GM21717 (cell line): Measurements from ENCODE around the gene APBA1.

Source experiments
- ATAC-seq: cut with Tn5 transposase; IDR thresholded peaks from one replicate; pipeline ENCODE4 v1.9.1; 2021; ENCODE audit warnings: mild to moderate bottlenecking, moderate library complexity; ENCODE audit not compliant: unreplicated experiment

APBA1 gene

GRCh38 chr9:69580582-69581214 is 91.5 kb downstream of the APBA1 start:
- no peak for ATAC-seq

GRCh38 chr9:69579760-69580581 is 92.2 kb downstream of the APBA1 start:
- no peak for ATAC-seq

DNA sequence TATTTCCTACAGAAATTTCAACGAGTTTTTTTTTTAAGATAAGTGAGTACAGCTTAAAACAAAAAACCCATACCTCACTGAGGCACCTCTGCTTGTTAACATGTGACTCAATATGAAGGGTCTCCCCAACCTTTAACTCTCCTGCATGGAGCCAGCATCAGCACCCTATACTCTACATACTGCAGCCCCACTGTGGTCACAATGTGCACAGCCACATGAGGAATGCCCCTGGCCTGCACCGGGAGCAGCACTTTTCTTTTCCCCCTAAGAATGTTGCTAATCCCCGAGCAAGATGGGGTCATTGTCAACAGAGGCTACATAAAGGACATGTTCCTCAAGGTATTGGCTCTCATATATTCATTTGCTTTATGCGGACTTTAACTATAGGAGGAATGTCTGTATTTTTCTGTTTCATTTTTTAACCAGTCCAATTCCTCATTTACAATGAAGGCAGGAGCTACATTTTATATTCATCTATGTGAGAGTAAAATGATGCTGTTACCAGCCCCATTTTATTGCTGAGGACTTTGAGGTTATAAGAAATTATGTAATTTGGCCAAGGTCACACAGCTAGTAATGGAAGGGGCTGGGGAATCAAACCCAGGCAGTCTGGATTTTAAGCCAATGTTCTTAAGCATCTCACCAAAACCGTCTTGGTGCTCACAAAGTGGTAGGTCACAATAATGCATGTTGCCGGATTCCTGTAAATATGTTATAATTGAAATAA is 93.0 kb downstream of the APBA1 start:
- no peak for ATAC-seq

DNA sequence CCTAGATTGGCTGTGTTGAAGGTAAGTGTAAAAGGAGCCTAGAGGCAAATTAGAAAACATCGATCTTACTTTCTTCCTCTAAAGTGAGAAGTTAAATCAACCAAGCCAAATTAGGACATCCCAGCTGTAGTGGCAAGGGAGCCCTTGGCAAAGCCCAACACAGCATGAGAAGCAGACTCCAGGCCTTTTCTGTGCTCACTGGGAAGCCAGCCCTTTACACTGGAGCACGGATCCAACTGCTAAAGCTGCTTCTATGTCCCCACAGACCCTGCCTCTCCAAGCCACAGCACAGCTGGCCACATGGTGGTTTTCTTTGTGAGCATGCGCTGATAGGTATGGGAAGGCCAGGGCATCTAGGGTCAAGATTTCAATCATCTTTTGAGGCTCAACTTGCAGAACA is 94.1 kb downstream of the APBA1 start:
- no peak for ATAC-seq

GRCh38 chr9:69577123-69577522 is 95.0 kb downstream of the APBA1 start:
- no peak for ATAC-seq

DNA sequence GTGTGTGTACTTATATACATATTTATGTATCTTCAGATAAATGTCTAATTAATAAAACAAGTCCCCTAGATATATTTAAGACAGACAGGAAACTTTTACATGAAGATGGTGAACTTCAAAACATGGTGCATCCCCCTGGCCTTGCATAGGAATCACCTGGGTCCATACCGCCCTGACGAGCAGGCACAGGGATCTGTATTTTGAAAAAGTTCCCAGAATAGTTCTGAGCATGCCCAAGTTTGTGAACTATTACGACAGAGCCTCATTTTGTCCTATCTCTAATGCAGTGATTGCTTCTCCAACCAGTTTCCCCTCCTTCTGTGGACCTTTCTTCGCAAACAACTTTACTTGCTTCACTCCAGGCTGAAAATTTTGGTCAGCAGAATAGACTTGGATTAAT is 98.1 kb downstream of the APBA1 start:
- no peak for ATAC-seq

DNA sequence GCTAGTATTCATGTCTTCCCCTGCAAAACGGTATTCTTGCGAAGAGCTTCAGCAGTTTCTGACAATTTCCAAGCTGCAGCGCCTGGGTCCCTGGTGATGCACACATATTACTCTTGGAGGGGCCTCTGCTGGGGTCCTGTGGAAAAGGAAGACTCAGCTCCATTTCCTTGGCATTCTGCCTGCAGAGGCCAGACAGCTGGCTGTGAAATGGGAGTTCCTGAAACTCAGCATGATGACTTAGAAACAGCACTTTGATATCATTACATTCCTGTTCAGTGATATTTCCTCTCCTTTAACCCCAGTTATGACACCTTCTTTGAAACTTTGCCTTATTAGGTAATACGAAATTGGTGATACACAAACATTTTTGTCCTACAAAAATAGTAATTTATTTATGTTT is 98.5 kb downstream of the APBA1 start:
- ATAC-seq: no peak

DNA sequence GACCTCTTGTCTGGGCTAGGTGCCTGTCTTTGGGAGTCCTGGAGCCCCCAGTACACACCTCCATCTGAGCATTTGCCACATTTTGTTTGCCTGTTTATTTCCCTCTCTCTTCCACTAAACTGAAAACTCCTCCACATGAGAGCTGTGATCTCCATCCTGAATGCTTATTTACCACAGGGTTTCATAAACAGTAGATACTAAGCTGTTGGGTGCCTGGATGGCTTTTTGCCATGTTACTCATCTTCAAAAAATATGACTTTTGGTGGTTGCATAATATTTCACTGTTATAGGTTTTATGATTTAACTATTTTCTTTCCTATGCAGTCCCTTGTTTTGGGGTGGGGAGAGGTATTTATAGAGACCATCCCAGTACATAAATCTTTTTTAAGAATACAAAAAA is 99.6 kb downstream of the APBA1 start:
- ATAC-seq: no peak

GRCh38 chr9:69571032-69571431 is 101.1 kb downstream of the APBA1 start:
- ATAC-seq: no peak

GRCh38 chr9:69569738-69570451 is 102.3 kb downstream of the APBA1 start:
- no peak for ATAC-seq

DNA sequence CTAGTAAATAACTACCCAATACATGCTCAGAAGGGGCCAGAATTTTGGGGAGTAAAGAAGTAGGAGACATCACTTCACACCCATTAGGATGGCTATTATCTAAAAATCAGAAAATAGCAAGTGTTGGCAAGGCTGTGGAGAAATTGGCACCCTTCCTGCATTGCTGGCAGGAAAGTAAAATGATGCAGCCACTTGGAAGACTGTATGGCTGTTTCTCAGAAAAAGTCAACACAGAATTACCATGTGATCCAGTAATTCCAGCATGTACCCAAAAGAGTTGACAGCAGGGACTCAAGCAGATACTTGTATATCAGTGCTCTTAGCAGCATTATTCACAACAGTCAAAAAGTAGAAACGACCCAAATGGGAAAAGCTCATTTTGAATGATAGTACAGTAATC is 107.6 kb downstream of the APBA1 start:
- no peak for ATAC-seq

DNA sequence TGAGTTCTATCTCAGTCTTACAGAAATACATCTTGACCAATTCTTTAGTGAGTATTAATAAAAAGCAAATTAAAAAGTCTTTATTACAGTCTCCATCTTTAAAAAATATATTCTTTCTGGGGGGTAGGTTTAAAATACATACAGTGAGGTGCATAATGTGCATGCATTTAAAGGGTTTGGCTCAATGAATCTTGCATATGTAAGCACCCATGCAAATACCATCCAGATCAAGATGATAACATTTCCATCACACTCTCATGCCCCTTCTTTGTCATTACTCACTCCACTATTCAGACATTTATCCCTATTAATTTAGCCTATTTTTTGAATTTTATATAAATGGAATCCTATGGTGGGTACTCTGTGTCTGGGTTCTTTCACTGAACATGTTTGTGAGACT is 113.0 kb downstream of the APBA1 start:
- no peak for ATAC-seq

DNA sequence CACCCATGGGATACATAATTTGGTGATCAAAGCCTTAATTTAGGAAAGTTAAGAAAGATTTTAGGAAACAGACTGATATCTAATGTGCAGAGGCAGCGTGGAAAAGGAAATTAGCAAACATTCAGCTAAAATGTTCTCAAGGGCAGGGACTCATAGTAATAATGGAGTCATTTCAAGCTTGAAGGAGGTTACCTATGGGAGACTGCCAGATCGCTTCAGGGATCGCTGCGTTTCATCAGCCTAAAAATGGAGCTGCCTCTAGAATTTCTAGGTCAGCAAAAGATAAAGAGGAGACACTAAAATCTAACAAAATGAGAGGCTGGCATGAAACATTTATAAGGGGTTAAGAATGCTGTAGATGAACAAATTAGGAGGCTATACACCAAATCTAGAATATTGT is 115.5 kb downstream of the APBA1 start:
- ATAC-seq: no peak

DNA sequence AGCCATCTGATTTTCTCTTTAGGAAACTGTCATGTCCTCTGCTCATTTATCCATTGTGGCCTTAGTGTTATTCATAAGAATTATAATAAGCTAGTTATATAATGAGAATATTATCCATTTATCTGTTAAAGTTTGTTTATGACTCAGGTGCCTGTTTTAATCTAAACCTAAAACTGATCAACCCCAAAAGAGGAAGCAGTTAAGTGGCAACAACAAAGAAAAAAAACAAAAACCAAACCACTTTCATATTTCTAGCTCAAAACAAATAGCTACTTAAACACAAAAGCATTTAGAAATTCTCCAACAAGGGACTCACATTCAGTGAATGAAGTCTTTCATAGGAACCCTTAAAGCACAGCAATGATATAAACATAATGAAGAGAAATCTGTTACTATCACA is 116.4 kb downstream of the APBA1 start:
- ATAC-seq: no peak

DNA sequence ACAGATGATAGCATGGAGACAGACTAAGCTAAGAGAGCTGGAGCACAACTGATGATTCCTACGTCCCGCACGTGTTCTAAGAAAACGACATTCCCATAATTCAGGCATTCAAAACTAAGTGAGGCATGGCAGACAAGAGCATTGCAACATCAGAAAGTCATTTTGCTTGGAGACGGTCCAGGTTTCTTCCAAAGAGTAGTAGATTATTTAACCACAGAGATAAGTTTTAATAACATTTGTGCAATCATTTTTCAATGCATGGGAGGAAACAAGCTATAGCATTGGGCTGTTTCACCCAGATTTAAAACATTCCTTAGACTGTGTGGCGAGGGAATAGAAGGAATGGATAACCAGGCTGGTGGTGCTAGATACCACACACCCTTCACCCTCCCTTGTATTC is 117.2 kb downstream of the APBA1 start:
- ATAC-seq: no peak

DNA sequence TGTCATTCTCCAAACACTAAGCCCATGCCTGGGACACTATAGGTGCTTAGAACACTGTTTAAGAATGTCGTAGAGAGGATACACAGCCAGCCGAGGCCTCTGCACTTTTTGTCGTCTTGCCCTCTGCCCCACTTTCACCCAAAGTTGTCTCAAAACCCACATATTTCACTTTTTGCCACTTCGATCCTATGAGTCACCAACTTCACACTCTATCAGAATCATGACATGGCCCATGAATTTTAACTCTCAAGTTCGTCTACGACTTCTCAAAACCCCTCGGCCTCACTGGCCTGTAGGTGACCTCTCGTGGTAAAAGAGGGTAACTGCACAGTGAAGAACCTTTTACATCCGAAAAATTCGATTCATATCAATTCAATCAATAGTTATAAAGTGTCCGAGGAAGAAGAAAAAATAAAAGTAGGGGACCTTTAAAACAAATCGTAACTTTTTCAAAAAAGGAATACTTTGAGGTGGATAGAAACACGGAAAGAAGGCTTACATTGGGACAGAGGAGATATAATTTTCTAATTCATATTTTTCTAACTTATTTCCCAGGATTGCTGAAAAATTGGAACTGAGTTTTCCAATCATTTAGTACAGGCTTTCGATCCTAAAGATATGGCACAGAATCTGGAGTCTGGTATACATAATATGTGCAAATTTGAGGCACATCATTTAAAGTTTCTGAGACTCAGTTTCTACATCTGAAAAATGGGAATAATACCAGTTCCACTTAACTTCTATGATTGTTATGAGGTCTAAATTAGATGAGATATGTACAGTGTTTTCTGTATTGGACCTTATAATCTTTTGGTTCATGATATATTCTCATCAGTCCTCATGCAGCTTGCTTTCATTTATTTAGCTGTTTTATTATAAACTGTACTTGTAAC is 122.6 kb downstream of the APBA1 start:
- ATAC-seq: no peak

GRCh38 chr9:69548681-69549080 is 123.5 kb downstream of the APBA1 start:
- no peak for ATAC-seq

GRCh38 chr9:69546265-69546664 is 125.9 kb downstream of the APBA1 start:
- no peak for ATAC-seq

- ATAC-seq: no peak
These were observed 129.0 kb downstream of the APBA1 start for GRCh38 chr9:69542942-69543704.

DNA sequence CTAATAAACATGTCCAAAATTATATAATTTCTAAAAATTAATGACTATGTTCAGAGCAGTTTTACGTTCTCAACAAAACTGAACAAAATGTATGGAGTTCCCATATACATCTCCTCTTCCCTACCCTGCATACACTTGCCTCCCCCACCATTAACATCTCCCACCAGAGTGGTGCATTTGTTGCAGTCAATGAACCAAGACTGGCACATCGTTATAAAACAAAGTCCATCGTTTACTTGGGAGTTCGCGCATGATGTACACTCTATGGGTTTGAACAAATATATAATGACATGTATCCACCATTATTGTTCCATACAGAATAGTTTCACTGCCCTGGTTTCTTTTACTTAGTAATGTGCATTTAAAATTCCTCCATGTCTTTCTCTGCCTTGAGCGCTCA is 130.1 kb downstream of the APBA1 start:
- no peak for ATAC-seq
